ENCODE data around the gene HS3ST5. TPM values are rescaled to one million over a fixed set of nuclear protein-coding genes. Genes with fewer than 3 reads are reported as not detected.

The HS3ST5 gene
- total and polyA plus RNA-seq, 2 experiments from 2014 or later, result 2.4 to 4.1 TPM

DNA sequence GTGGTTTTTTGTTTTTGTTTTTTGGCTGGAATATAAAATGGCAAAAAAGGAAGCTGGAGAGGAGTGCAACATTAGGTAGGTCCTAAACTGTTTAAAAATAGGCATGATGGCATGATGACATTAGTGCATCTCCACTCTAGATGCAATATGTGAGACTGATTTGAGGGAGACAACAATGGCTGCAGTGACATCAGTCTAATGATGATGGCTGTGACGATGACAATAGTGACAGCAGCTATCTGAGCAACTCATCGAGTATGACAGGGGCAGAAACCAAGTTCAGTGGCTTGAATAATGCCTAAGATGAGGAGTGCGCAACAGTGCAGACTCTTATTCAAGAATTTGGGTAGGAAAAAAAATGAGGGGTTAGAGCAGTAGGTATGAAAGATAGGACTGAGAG, 82.0 kb downstream of the HS3ST5 start:
- H3K9me3 ChIP-seq (ENCODE audit: low read depth), result no peaks in the 10 kb centered on the region
- H3K27me3 ChIP-seq, result no peaks in the 10 kb centered on the region
- no peak overlapping the region for H3K4me3 ChIP-seq
- TF ChIP-seq, protein P1, sequence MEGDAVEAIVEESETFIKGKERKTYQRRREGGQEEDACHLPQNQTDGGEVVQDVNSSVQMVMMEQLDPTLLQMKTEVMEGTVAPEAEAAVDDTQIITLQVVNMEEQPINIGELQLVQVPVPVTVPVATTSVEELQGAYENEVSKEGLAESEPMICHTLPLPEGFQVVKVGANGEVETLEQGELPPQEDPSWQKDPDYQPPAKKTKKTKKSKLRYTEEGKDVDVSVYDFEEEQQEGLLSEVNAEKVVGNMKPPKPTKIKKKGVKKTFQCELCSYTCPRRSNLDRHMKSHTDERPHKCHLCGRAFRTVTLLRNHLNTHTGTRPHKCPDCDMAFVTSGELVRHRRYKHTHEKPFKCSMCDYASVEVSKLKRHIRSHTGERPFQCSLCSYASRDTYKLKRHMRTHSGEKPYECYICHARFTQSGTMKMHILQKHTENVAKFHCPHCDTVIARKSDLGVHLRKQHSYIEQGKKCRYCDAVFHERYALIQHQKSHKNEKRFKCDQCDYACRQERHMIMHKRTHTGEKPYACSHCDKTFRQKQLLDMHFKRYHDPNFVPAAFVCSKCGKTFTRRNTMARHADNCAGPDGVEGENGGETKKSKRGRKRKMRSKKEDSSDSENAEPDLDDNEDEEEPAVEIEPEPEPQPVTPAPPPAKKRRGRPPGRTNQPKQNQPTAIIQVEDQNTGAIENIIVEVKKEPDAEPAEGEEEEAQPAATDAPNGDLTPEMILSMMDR (IDR thresholded peaks at IDR 0.05; ENCODE audit: low read depth, low read length), result no peak
- no peak for DNase-seq (ENCODE audit: low read depth in 1 of 2, low spot score in 1 of 2)
- H3K27ac ChIP-seq, result no peak overlapping the region
- H3K4me1 ChIP-seq (ENCODE audit: low read depth), result peaks cover 5% of the 10 kb centered on the region
- H3K36me3 ChIP-seq, result no peaks in the 10 kb centered on the region

DNA sequence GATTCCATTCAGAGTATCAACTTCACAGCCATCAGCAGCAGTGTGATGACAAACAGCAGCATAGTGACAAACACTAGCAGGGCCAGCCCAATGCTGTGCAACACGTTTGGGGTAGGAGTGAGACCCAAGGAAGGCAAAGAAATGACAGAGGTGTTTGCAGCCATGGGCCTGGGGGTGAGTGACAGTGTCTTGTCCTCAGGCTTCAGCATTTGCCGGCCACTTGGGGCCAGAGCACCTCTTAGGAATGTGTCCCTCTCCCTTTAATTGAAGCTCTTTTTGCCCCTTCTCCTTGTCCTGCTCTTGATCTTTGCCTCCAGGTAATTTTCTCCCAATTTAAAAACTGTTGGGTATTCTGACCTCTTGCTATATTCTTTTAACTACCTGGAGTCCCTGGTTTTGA, 84.4 kb downstream of the HS3ST5 start:
- DNase-seq (ENCODE audit: low read depth in 1 of 2, low spot score in 1 of 2), result no peak
- H3K4me1 ChIP-seq (ENCODE audit: low read depth), result peaks cover 2% of the 10 kb centered on the region
- H3K27me3 ChIP-seq, result no peaks in the 10 kb centered on the region
- no peak overlapping the region for H3K27ac ChIP-seq
- no peak overlapping the region for H3K4me3 ChIP-seq
- TF ChIP-seq, protein P1 (IDR thresholded peaks at IDR 0.05; ENCODE audit: low read depth, low read length), result no peak
- H3K36me3 ChIP-seq, result no peaks in the 10 kb centered on the region
- H3K9me3 ChIP-seq (ENCODE audit: low read depth), result no peaks in the 10 kb centered on the region

DNA sequence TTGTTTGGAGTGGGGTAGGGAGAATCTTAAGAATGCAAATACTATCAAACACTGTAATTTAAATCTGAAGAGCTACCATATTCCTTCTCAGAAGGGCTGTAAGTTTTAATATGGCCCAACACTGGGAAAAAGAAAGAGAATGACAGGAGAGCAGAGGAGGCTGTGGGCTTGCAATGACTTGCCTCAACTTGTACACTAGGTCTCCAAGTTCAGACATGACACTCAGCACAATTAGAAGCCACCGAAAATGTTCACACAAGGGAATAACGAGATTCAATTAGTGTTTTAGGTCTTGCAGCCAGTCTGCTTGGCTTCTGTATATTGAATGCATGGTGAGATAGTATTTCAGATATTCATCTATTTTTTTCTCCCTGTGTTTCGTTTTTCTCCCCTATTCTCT, 89.4 kb downstream of the HS3ST5 start:
- Histone ChIP-seq H3K4me1 (ENCODE audit: low read depth) (no peaks in the 10 kb centered on the region), H3K27ac (no peak overlapping the region), H3K4me3 (no peak overlapping the region), H3K36me3 (no peaks in the 10 kb centered on the region), H3K9me3 (ENCODE audit: low read depth) (no peaks in the 10 kb centered on the region), H3K27me3 (no peaks in the 10 kb centered on the region)
- TF ChIP-seq, protein P1 (IDR thresholded peaks at IDR 0.05; ENCODE audit: low read depth, low read length), result no peak
- no peak for DNase-seq (ENCODE audit: low read depth in 1 of 2, low spot score in 1 of 2)

DNA sequence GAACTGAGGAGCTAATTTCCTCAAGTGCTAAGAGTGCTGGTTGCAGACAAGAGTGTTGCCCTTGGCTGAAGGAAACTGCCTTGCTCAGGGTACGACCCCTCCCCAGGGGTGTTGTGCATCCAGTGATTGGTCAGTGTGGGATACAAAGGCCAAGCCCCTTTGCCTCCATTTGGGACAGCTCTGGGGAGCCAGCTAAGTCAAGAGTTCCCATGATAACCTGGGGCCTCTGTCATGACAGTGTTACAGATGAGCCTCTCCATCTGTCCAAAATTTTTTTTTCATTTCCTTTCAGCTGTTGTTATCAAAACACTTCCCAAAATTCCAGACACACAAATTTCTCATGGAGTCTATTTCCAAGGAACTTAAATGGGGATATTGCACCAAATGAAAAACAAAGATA, 93.3 kb downstream of the HS3ST5 start:
- no peak for DNase-seq (ENCODE audit: low read depth in 1 of 2, low spot score in 1 of 2)
- H3K36me3 ChIP-seq, result no peaks in the 10 kb centered on the region

DNA sequence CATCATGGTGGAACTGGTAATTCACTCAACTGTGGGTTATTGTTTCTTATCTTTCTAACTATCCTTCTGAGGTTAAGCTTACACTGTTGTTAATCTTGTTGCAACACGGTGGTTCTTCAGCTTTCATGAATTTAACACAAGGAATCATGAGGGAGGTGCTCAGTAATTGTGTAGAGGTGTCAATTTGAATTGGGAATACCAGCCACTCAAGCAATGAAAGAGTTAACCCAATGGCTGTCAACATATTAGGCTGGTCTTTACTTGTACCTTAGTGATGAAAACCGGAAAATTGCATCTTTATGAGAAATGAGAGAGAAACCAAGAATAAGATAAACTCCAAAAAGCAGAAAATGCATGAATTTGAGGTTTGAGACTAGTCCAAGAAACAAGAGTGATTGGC, 95.7 kb downstream of the HS3ST5 start:
- no peak for DNase-seq (ENCODE audit: low read depth in 1 of 2, low spot score in 1 of 2)
- no peak overlapping the region for H3K27ac ChIP-seq
- H3K4me1 ChIP-seq (ENCODE audit: low read depth), result no peaks in the 10 kb centered on the region
- no peaks in the 10 kb centered on the region for H3K36me3 ChIP-seq
- no peaks in the 10 kb centered on the region for H3K9me3 ChIP-seq (ENCODE audit: low read depth)
- TF ChIP-seq, protein P1 (IDR thresholded peaks at IDR 0.05; ENCODE audit: low read depth, low read length), result no peak
- H3K27me3 ChIP-seq, result no peaks in the 10 kb centered on the region
- no peak overlapping the region for H3K4me3 ChIP-seq

More for the DNA sequence above, 93.3 kb downstream of the HS3ST5 start:
- Histone ChIP-seq H3K4me3 (no peak overlapping the region), H3K9me3 (ENCODE audit: low read depth) (no peaks in the 10 kb centered on the region), H3K27me3 (no peaks in the 10 kb centered on the region), H3K27ac (no peak overlapping the region), H3K4me1 (ENCODE audit: low read depth) (no peaks in the 10 kb centered on the region)
- TF ChIP-seq, protein P1 (IDR thresholded peaks at IDR 0.05; ENCODE audit: low read depth, low read length), result no peak

DNA sequence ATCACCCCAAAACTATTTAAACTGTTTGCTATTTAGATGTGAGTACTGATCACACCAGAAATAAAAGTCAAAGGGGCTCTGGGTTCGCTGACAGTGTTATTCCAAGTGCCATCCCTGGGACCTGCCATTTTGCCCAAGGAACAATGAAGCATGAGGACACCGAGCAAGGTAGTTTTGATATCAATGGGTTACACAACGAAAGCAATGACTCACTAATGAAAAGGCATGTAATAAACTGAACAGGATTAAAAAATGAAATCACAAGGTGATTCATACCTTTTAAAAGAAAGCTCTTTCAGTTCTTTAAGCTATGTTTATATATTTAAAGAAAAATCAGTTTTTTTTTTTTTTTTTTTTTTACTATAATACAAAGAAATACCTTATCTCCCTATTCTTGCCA, 102.0 kb downstream of the HS3ST5 start:
- Histone ChIP-seq H3K4me3 (no peak overlapping the region), H3K27me3 (no peaks in the 10 kb centered on the region), H3K4me1 (ENCODE audit: low read depth) (no peaks in the 10 kb centered on the region), H3K27ac (no peak overlapping the region), H3K36me3 (no peaks in the 10 kb centered on the region), H3K9me3 (ENCODE audit: low read depth) (no peaks in the 10 kb centered on the region)
- DNase-seq (ENCODE audit: low read depth in 1 of 2, low spot score in 1 of 2), result no peak
- TF ChIP-seq, protein P1 (IDR thresholded peaks at IDR 0.05; ENCODE audit: low read depth, low read length), result no peak

Data from cardiac muscle cell (in vitro differentiated cells and primary cell).